HG02610 (cell line): Measurements from ENCODE around the gene SLC9A2.

ENCODE experiments used
- ATAC-seq: cut with Tn5 transposase; IDR thresholded peaks from one replicate; pipeline ENCODE4 v1.9.1; 2021; ENCODE audit warnings: mild to moderate bottlenecking, moderate library complexity; ENCODE audit not compliant: unreplicated experiment

Gene SLC9A2

DNA sequence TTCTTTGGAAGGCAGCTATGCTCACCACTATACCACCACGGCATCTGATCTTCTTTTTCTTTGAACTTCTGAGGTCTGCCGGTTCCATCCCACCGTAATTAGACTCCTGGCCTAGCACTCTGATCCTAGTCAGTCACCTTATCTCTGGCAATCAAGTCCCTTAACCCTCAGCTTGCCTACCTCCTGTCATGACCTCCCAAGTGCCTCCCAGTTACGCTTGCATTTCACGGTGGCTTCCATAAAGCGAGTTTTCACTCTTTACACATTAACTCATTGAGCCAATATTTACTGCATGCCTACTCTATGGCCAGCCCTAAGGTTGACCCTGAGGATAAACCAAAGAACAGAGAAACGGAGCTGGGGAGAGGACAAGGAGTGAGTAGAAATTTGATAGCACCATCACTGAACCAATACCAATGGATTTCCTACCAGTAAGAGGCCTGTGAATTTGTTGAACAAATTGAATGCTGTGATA lies 104.7 kb downstream of the SLC9A2 start:
- no peak for ATAC-seq

- ATAC-seq: no peak
Observed at GRCh38 chr2:102724553-102724952, 105.2 kb downstream of the SLC9A2 start.

DNA sequence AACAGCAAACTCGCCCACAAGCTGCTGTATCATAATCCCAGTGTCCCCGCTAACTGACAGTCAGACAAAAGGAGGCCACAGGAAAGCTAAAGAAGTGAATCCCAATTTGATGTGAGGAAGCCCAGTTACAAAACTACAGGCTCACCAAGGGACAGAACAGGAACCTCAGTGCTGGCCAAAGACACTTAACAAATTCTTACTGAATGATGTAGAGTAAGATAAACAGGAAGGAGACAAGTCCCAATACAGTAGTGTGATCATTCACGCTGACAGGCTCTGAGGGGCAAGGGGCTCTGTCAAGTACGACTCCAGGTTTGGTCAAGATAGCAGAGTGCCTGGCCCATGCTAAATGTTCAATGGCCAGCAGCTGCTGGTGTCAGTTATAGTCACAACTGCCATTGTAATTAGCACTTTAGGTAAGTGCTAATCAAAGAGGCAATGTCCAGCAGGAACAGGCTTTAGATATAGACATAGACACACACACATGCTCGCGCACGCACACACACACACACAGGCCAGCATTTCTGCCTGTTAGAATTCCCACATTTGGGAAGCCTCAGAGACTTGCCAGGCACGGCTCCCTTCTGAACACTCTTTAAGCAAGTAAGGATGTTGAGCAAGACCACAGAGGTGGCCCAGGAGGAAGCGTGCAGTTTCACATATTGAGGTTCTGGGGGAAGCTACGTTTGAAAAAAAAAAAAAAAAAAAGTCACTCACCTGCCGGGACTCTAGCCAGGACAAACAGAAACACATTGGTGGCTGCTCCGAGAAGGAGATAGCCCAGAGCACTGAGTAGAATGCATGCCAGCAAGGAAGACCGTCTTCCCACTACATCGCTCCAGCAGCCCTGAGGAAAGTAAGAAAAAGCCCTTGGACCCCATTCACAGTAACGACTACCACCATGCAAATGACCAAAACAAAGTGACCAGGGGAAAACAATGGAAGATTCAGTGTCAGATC lies 107.1 kb downstream of the SLC9A2 start:
- no peak for ATAC-seq

GRCh38 chr2:102735416-102736109 lies 116.2 kb downstream of the SLC9A2 start:
- ATAC-seq: no peak

DNA sequence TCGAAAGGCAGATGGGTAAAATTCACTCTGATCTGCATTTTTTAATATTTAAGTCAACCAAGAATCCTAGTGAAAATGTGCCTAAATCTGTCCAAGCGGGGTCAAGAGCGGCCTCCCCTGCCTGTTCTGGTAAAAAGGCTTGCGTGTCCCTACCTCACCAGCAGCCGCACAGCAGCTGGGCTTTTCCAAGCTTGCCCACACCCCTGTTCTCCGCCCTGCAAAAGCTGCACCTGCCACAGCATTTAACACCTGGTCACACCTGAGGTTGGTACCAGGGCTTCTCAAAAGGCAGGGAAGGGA lies 116.7 kb downstream of the SLC9A2 start:
- ATAC-seq: no peak

DNA sequence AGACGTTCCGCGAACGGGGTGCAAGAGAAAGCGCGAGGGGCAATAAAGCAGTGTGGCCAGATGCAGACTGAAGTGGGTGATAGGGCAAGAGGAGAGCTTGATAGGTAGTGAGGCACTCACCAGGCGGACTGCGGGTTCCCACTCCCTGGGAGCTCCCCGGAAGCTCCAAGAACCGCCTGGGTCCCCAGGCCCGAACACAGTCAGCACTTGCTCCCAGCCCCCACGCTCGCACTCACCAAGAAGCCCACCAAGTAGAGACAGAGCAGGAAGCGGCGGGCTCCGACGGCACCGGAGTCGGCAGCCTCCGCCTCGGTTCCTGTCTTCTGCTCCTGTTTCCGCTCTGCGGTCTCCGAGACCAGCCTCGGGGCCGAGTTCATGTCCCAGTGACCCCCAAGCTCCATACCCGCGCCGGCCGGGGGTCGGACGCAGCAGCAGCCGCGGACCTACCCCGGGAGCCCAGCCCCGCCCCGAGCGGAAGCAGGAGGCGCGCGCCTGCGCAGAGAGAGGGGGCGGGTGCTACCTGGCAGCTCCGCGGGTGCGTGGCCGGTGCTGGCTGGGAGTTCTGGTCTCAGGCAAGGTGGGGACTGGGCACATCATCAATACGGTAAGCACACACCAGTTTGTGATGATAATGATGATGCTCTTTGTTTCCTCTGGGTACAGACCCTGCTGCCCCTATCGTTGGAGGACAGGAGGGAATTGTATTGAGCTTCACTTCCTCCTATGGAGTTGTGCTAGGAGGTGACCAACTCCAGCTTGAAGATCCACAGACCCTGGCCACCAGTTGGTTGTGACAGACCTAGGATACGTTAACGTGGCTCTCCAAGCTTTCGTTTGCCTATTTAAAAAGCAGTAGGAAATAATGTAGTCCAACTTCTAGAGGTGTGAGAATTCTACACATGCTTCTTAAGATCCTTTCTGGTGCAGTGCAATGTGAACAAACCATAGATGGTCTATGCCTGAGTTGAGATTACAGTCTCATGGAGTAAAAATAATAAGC lies 117.4 kb downstream of the SLC9A2 start:
- ATAC-seq: peak; percentile 94

DNA sequence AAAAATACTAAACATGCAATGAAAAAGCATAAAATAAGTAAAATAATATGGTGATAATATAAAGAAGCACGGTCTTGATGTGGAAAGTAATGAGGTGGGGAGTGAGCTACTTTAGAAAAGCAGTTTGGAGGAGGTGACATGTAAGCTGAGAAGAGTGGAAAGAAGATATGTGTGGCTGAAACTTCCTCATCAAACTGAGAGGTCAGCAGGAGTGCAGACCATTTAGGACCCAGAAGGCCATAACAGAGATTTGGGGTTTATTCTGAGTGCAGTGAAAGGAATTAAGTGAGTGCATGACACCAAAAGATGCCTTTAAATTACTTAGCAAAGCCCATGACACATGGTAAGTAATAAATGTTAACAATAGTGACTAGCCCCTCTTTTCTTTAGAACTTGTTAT lies 118.1 kb downstream of the SLC9A2 start:
- ATAC-seq: peak; percentile 43

DNA sequence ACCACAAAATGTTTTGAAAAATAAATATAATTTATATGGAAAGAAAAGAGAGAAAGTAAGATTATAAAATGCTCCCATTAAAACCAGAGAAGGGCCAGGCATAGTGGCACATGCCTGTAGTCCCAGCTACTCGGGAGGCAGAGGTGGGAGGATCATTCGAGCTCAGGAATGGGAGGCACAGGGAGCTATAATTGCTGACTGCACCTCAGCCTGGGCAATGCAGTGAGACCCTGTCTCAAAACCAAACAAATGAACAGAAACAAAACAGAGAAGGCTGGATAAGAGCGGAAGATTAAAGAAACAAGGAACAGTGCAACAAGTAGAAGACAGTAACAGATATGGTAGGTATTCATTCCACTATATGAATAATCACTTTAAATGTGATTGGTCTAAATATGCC lies 123.9 kb downstream of the SLC9A2 start:
- no peak for ATAC-seq

- no peak for ATAC-seq
Observed at GRCh38 chr2:102748107-102748506, 128.8 kb downstream of the SLC9A2 start.

DNA sequence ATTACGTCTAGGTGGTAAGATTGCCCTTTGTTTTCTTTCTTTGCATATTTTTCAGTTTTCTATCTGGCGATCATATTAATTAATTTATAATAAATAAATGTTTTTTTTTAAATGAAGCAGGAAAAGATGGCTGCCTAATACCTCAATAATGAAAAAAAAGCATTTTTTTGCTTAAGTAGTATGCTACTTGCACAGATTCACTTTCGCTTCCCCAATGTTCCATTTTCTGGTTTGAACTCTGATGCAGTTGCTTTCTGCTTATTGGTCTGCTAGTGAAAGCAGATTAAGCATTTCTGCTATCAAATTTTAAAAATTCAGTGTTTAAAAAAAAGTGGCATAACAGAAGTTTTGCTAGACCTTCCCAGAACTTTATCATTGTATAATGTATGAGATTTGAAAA lies 130.6 kb downstream of the SLC9A2 start:
- ATAC-seq: peak; percentile 65

DNA sequence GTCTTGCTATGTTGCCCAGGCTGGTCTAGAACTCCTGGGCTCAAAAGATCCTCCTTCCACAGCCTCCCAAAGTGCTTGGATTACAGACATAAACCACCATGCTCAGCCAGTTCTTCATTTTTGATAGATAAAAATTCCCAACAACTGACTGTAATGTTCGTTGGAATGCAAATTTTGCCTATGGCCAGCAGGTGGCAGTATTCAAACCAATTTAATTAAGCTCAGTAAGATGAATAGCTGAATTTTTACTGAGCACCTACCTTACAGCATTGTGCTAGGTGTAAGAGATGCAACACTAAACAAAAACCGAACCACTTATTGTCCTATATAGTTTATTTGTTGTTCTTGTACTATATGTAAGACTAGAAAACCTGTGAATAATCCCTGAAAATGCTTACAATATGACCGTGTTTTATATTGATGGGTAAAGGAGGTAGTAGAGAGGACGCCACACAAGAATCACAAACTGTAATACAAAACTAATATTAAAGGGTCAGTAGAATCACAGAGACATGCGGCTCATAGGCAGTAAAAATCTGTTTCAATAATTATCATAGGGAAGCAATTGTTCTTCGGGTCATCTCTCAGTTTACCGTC lies 134.3 kb downstream of the SLC9A2 start:
- ATAC-seq: no peak

- no peak for ATAC-seq
Observed at GRCh38 chr2:102754456-102755145, 135.2 kb downstream of the SLC9A2 start.

DNA sequence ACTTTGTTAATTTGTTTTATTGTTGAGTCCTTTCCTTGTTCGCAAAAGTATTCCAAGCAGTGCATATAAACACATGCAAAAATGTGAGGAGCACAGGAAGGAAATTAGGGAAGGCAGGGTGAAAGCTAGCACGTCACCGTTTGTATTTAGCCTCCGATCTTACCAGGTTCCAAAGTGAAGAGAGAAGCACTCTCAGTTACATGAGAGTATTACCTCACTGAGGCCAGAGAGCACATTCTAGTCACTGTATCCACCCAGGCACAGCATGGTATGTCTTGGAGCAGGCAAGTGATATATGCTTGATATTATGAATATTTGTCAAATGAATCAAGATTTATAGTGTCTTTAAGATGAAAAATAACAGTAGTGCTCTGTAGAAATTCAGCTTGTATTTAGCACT lies 135.9 kb downstream of the SLC9A2 start:
- ATAC-seq: no peak

- ATAC-seq: no peak
Observed at GRCh38 chr2:102758439-102758838, 139.1 kb downstream of the SLC9A2 start.
